GM12874 (cell line): ENCODE results near the gene HRCT1.

Experiments
- TF ChIP-seq, protein P1 (sequence below): IDR thresholded peaks from 2 replicates; pipeline ENCODE4 v1.5.1; 2011; ENCODE audit warnings: low read depth, mild to moderate bottlenecking, control low read depth, low read length, moderate library complexity; ENCODE audit not compliant: insufficient read depth

HRCT1 gene

DNA sequence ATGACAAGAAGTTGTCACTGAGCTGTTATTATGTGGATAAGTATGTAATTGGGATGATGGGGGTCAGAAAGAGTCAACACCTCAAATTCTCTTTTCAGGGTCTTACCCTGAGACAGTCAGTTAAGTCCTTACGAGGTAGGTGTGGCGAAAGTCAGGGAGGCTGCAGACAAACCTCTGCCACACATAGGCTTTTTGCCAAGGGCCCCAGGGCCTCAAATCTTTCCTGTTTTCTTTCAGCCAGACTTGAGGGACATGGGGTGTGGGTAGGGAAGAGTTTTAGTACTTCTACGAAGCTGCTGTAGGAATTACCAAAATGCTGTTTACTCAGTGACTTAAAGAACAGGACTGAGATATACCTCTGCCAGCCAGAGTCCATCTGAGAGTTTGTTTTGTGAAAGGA lies 38.2 kb downstream of the HRCT1 start:
- TF ChIP-seq, protein P1, sequence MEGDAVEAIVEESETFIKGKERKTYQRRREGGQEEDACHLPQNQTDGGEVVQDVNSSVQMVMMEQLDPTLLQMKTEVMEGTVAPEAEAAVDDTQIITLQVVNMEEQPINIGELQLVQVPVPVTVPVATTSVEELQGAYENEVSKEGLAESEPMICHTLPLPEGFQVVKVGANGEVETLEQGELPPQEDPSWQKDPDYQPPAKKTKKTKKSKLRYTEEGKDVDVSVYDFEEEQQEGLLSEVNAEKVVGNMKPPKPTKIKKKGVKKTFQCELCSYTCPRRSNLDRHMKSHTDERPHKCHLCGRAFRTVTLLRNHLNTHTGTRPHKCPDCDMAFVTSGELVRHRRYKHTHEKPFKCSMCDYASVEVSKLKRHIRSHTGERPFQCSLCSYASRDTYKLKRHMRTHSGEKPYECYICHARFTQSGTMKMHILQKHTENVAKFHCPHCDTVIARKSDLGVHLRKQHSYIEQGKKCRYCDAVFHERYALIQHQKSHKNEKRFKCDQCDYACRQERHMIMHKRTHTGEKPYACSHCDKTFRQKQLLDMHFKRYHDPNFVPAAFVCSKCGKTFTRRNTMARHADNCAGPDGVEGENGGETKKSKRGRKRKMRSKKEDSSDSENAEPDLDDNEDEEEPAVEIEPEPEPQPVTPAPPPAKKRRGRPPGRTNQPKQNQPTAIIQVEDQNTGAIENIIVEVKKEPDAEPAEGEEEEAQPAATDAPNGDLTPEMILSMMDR = no peak

DNA sequence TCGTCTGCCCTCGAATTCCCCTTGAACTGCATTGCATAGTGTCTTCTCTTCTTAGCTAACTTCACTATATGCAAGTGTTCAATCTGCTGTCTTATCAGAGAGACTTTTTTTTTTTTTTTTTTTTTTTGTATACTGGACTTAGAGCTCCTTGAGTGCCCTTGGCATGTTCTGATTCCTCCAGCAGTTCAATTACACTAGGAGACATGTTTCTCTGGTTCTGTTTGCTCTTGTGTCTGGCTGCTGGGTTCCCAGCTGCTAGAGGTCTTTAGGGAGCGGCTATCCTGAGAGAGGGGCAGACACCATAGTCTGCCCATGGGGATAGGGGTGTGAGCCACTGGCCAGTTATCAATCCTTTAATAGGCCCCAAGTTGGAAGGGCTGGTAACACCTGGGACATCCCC lies 38.8 kb downstream of the HRCT1 start:
- TF ChIP-seq, protein P1 = no peak

DNA sequence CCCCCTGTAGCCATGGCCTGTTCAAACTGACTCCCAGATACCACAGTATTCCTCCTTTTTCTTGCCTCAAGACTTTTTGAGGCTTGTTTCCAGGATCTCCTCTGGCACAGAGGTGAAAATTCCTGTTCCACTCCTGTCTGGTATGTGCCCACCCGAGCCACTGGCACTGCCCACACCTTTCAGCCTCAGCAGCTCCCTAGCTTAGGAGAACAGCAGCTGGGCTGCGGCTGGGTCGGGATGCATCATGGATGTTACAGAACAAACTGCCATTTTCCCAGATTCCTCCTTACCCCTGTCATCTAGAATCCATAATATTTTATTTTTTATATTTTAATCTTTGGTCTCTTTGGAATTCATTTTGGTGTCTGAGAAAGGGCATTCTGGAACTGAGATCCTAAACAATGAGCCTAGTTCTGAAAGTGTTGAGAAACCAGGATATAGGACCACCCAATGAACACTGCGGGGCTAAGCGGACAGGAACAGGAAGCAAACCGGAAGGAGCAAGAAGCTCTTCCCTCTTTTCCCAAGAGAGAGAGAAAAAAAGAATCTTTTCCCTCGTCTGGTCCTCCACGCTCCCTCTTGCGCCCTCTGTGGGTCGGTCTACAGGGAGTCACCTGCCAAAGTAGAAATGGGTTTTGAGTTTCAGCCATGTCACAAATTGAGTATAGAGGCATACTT lies 39.5 kb downstream of the HRCT1 start:
- TF ChIP-seq, protein P1 = peak; percentile 76

DNA sequence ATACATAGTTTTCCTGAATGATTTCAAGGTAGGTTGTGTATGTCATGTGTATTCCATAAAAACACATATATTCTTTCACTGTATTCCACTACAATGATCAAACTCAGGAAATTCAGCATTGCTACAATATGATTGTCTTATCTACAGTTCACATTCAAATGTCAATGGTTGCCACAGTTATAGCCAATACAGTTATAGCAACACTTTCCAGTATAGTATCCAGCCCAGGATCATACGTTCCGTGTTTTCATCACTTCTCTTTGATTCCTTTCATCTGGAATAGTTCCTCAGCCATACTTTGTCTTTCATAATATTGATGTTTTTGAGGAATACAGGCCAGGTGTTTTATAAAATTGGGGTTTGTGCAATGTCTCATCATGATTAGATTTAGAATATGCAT lies 42.4 kb downstream of the HRCT1 start:
- TF ChIP-seq, protein P1 = no peak

DNA sequence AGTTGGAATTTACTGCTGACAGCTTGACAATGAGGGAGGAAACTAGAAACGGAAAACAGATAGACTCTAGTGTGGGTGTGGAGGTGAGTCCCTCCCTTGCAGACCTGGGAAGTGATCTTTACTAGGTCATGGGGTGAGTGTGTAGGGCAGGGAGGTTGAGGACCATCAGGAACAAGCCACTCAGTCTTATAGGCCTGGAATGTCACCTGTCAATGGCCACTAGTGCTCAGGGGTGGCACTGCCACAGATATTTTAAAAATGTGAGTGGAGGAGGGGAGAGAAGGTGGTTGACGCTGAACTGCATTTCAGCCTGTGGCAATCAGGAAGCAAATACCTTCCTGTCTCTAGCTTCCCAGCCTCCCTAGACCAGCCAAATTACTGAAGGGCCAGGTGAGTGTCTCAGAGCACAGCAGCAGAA lies 42.9 kb downstream of the HRCT1 start:
- TF ChIP-seq, protein P1 = no peak

DNA sequence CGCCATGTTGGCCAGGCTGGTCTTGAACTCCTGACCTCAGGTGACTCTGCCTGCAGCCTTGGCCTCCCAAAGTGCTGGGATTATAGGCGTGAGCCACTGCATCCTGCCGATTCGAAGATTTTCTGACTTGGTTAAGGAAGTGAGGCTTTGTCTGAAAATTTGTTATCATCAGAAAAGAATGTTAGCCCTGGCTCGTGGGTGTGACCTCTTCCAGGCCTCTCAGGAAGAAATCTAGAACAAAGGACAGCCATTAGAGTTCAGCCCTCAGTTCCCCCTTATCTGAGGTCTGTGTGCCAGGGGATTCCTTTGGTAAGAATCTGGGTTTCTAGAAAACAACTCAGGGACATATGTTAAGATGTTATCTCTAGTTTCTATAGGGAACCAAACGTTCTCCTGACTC lies 45.7 kb downstream of the HRCT1 start:
- TF ChIP-seq, protein P1 = no peak

DNA sequence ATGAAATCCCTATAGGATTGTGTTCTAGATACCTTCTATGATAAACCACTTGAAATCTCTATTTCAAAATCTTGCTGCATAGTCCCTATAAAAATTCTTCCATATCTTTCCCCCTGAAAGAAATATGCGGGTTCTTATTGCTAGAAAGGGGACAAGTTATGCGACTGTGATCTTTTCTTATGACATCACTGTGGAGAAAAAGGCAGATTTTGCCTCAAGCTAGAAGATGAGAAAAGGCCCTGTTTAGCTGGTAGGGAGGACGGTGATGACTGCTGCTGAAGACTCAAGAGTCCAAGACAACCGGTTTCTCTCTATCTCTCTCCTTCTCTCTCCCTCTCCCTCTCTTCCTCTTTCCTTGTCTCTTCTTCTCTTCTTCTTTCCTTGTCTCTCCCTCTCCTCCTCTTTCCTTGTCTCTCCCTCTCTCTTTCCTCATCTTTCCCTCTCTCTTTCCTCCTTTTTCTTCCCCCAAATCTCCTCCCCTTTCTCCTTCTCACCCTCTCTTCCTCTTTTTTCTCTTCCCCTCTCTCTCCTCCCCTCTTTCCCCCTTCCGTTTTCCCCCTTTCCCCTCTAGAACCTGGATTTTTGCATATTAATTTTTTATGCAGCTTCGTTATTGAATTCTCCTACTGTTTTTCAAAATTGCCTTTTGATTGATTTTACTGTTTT lies 46.7 kb downstream of the HRCT1 start:
- TF ChIP-seq, protein P1 = no peak
